GM19023 (cell line): Measurements from ENCODE around the gene PODN.

Experiments used
- ATAC-seq: cut with Tn5 transposase; IDR thresholded peaks from one replicate; pipeline ENCODE4 v1.9.1; 2021; ENCODE audit warnings: mild to moderate bottlenecking, moderate library complexity; ENCODE audit not compliant: unreplicated experiment

The PODN gene

DNA sequence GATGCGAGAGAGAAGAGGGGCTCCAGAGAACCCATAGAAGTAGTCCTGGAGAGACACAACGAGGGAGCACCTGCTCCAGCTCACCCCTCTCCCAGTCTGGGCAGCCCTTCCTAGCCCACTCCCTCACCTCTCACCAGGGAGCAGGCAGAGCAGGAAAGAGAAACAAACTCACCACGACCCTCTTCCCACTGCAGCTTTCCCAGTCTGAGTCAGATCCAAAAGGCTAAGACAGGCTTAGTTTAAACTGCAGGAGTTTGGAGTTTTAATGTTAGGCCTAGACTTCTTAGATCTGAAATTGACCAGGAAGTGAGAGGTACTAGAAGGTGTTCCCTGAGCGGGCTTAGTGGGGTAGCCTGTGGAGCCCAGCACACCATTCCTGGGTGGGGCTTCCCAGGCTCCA, 50.8 kb downstream of the PODN start:
- no peak for ATAC-seq

DNA sequence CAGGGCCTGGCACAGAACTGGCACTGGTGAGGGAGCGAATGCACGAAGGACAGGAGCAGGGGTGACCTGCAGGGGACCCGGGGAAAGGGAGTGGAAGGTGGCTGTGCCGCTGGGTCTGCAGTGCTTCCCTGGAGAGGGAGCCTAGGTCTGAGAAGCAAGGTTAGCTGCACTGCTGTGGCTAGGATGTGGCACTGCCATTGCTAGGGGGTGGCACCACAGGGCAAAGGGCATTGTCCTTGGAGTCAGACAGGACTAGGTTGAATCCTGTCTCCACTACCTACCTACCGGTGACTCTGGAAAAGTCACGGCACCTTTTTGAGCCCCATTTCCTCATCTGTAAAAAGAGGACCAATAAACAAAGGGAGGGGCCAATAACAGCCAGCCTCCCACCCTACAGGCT, 52.1 kb downstream of the PODN start:
- ATAC-seq, result no peak

DNA sequence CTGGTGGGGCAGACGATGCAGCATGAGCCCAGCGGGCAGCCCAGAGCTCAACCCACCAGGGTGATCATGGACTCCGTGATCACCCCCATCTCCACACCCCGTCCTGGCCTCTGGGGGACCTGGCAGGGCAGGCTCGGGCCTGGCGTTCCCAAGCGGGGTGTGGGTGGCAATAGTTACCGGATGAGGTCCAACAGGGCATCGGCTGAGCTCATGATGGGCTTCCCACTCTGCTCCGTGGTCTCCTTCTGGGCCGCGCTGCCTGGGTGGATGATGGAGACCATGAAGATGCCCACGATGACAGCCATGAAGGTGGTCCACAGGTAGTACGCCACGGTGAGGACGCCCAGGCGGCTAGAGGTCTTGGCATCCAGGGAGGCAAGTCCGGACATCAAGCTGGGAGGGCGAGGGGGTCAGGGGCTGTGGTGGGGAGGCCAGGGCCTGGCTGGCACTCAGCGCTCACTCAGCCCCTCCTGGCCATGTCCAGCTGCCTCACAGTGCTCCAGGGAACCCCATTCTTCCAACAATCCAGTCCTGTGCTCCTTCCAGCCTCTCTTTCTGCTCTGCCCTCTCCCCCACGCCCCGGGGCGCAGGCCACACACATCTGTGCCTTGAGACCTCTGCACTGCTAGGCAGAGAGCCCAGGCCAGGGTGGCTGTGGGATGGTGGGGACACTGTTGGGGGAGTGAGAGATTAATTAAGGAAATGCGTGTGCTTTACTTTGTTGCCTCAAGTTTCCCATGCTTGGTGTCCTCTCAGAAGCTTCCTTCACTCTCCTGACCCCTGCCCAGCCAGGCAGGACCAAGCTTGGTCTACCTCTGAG, 52.8 kb downstream of the PODN start:
- ATAC-seq, result no peak

DNA sequence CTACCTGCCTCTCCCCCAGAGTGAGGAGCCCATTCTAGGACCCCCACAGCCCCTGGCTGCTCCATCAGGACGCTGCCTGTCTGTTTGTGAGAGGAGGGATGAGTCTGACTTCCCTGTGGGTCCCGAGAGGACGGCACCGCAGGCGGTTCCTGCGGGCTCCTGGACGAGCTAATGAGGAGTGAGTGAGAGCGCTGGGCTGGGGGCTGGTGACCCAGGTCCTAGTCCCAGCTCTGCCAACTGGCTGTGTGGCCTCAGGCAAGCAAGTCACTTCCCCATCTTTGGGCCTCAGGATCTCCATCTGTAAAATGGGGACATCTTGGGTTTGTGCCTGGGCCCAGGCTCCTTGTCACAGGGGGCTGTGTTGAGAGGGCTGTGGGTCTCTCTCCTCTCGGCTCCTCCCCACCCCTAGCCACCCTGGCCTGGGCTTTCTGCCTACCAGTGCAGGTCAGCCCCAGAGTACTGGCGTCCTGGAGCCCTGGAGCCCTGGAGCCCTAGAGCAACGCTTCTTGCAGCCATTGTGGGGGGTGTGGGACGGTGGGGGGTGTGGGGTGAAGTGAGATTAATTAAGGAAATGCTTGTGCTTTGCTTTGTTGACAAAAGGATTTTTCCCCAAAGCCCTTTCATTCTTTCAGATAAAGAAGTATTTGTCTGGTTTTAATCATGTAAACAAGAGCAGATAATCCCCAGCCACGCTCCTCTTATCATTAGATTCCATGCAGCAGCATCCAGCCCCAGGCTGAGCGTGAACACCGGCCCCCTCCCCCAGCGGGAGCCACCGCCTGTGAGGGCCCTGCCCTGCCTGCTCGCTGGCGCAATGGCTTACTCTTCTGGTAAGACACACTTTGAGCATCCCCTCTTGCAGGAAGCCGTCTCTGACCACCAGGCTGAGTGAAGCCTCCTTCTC, 53.6 kb downstream of the PODN start:
- ATAC-seq, result no peak

DNA sequence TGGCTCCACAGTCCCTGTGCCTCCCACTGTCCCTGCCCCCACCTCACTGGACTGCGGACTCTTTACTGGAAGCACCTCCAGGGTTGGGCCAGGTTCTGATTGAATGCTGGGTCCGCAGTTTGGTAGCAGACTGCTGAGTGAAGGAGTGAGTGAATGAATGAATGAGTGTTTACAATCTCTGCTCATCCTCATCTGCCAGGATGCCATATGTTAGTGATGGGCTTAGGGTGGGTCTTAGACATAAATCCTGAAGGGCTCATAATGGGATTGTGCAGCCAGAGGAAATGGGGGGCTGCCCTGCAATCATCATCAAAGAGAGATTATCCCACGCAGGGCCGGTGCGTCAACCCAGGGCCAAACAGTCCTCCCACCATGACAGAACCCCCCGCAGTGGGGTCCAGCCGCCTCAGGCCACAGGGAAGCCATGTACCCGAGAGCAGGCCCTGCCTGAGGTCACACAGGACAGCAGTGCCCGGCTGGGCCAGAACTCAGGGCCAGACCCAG, 54.3 kb downstream of the PODN start:
- no peak for ATAC-seq

DNA sequence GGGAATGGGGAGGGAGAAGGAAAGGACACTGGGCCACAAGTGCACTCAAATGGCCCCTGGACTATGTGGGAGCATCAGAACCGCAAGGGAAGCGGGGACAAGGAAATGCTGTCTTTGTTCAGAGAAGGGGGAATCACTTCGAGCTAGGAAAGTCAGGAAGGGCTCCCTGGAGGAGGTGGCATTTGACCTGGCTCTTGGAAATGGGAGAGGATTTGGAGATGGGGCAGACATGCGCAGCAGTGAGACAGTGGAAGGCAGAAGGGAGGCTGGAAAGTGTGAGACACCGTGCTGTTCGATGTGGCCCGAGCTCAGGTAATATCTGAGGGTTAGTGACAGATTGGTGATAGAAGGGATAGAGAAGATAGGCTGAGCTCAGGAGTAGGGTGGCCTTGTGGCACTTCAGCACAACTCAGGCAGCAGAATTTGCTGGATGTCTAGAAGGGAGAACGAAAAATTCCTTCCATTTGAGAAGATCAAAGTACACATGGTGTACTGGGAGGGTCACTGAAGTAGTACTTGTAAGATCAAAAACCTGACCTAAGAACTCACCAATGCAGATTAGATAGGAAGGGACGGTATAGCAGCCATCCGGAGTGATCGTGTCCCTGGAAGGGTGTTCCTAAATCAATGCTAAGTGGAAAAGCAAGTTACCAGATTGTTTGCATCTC, 55.1 kb downstream of the PODN start:
- no peak for ATAC-seq

DNA sequence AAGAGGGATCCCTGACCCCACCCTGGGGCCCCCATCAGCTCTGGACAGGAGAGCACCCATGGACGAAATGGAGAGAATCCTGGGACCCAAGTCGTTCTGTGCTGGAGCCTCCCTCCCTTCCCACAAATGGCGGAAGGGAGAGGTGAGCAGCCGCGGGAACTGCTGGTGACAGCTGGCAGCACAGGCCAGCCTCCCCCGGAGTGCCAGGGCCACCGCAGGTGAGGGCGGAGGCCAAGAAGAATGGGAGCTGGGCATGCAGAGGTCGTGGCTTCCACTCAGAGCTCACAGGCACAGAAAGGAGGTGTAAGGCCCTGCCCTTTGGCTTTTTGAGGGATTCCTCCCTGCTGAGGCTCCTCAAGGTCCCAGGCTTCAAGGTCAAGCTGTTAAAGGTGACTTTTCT, 55.8 kb downstream of the PODN start:
- ATAC-seq, result no peak

DNA sequence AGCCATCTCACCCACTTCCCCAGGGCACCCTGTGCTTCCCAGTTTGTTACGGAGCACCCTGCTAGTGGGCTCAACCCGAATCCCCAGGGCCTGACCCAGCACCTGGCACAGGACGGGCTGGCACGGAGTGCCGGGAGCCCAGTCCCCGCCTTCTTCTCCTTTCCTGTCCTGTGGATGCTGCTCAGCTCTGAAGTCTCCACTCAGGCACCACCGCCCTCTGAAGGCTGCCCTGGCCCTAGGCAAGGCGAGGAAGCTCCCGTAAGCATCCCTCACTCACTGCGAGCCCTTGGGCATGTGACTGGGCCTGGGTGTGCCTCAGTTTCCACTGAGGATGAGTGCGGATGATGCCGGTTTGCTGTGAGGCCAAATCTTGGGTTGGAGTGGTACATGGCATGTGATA, 58.6 kb downstream of the PODN start:
- ATAC-seq, result no peak

DNA sequence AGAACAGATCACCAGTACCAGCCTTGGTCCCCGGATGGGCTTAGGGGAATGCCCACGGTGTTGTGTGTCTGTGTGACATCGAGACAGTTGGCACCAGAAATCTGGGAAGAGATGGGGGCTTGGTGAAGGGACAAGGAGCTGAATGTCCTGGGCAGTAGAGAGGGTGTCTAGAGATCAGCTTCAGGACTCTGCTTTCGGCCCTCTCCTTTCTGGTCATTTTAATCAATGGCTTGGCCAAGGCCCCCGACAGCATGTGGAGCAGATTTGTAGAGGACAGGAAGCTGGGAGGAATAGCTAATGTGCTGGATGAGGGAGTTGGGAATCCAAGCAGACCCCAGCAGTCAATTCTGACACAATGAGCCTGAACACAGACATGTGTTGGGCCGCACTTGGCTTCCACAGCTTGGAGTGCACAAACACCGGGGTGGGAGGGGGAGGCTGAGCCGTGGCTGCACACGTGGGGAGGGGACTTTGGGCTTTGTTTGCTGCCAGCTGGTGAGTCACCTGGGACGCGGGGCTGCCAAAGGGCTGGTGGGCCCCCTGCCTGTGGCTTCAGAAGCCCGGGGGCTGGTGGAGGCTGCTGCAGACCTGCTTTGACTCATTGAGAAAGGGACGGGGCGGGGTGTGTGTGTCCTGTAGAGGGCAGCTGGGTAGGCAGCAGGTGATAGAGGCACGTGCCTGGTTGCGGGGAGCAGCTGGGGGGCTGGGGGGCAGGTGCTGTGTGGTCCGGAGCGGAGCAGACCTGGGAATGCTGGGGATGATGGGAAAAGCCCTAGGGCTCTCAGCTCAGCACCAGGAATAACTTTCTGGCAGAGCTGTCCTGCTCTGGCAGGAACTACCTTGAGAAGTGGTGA, 59.5 kb downstream of the PODN start:
- ATAC-seq, result no peak

DNA sequence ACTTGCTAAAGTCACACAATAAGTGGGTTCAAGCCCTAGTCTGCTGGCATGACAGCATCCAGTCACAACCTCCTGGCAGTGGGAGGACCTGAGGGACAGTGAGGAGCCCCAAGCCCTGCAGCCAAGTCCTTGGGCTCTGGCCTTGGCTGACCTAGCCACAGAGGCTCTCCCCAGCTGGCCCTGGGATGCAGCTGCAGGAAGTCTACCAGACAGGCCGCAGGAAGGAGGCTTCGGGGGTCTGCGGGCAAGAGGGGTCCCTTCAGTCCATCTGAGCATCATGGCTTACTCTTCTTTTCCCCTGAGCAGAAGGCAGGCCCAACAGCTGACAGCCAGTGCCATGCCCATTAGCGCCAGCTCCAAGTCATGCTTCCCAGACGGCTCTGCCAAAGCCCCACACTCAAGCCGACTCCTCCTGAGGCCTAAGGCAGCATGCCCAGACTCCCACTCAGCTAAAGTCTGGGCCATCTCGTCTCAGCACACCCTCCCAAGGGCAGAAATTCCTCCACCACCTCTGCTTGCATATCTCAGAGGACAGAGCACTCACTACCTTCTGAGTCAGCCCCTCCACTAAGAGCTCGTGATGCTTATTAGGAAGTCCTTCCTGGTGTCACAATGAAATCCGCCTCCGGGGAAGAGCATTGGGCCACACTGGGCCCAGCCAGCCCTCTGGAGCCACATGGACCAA, 60.3 kb downstream of the PODN start:
- no peak for ATAC-seq

DNA sequence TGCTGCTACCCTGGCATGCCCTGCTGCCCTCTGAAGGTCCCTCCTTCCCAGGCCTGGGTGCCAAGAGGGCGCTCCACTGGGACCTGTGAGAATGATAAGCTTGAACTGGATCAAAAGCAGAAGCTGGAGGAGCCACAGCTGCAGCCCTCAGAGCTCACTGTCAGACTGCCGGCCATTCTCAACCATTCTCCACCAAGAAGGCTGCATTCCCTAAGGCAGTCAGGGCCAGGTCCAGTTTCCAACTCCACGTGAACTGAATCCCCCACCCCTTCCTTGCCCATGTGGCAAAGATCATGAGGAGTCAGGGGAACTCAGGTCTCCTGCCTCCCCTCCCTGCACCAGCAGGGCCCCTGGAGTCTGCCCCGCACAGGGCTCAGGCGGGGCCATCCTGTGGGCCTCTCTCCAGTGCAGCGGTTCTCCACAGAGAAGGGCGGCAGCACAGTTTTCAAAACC, 61.0 kb downstream of the PODN start:
- no peak for ATAC-seq

DNA sequence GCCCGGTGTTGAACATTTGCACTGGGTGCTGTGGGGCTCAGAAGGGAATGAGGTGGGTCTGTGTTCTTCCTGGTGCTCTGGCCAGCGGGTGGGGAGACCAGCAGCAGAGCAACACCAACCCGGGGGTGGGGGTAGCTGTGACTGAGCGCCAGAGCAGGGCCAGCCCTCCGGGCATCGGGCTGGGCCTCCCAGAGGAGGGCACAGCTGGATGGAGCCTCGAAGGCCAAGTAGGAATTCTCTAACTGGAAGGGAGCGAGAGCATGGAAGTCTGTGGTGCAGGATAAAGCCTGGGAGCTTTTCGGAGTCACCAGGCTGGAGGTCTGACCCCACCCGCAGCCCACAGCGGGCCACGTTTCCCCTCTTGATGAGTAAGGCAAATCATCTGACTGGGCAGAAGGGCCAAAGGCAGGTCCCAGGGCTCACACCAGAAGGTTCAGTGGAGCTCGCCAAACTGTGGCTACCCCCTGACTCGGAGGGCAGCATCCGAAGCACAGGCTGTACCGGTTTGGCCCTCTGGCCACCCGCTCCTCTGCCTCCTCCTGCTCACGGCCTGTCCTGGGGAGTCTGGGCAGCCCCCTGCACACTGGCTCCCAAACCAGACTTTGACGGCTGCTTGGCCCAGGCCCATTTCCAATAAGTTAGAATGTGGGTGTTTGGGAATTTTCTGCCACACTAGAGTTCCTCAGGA, 61.6 kb downstream of the PODN start:
- ATAC-seq, result no peak

DNA sequence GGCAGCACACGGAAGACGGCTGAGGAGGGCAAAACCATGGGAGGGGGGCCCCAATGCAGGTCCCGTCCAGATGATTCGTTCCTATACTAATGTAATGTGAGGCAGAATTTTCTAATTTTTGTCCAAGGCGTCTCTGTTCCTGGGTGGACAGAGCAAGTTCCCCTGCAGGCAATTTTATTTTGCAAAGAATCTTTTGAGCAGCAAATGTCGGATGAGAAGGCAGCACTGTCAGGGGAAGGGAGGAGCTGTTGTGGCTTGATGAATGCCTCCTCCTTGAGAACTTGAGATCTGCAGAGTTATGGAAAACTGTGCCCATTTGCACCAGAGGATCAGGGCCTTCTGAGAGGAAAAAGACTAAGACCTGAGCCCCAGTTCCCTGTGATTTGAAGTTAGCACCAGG, 63.1 kb downstream of the PODN start:
- no peak for ATAC-seq

DNA sequence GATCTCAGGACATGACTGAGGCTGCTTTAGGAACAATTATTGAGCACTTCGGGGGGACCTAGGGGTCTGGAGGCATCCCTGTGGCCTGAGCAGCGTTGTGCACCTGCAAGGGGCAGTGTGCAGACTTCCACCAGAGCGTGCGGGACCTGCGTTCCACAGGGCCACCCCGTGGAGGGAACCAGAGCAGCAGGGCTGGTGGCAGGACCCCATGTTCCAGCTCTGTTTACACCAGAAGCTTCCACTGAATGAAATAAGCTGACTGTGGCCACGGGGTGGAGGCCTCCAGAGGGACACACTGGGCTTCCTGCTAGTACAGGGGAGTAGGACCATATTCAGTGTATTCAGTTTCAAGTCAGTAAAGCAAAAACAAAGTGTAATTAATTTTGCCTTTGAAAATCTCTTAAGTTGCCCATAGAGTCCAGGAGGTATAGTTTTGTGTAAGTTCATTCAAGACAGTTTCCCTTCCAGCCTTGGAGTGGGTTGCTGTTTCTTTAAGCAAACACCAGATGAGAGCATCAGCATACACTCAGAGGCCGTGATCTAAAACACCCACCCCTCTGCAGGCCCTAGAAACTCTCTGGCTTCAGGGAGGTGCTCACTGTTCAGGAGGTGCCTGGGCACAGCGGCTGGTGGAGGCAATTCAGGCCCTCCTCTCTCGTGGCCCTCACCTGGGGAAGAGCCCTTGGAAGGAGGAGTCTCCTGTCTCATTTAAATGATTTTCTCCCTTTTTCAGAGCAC, 63.8 kb downstream of the PODN start:
- no peak for ATAC-seq

DNA sequence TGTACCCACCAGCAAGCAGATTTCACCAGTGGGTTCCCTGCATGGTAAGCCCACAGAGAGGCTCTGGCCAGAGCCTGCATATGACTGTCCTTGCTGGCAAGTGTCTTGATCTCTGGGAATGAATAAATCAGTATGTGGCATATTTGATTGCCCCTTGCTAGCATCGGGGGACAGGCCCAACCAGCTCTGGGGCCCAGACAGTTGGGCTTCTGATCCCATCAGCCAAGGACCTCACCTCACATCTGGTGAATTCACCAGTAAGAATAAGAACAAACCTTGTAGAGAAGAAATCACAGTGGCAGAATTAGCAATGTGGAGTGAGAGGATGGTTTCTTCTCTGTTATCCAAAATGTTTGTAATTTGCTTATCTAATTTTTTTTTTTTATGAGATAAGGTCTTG, 64.5 kb downstream of the PODN start:
- ATAC-seq, result no peak

DNA sequence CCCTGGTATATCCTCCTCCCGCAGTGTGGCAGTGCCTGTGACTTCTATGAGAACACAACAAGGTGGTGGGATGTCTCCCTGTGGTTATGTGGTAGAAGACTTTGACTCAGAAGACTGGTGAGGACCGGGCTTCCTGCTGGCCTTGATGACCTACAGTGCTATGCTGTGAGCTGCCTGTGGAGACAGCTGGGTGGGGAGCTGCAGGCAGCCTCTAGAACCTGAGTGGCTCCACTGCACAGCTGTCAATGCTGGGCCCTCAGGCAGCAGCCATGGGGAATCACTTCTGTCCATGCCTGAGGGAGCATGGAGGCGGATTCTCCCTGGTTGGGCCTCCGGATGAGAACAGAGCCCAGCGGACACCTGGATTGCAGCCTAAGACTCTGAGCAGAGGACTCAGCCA, 65.5 kb downstream of the PODN start:
- ATAC-seq, result no peak

DNA sequence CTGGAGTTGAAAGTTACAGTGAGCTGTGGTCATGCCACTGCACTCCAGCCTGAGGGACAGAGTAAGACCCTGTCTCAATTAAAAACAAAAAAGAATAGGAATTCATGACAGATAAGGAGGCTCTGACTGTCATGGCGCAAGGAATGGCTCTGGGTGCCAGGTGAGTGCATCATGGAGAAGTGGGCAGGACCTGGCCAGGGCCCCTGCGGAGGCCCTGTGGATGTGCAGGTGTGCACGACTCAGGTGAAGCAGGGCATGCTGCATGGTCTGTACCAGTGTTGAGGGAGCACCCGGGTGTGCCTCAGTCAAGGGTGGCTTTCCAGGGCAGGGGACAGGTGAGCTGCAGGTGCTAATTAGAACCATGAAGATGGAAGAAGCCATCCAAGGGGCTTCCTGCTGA, 66.4 kb downstream of the PODN start:
- no peak for ATAC-seq

DNA sequence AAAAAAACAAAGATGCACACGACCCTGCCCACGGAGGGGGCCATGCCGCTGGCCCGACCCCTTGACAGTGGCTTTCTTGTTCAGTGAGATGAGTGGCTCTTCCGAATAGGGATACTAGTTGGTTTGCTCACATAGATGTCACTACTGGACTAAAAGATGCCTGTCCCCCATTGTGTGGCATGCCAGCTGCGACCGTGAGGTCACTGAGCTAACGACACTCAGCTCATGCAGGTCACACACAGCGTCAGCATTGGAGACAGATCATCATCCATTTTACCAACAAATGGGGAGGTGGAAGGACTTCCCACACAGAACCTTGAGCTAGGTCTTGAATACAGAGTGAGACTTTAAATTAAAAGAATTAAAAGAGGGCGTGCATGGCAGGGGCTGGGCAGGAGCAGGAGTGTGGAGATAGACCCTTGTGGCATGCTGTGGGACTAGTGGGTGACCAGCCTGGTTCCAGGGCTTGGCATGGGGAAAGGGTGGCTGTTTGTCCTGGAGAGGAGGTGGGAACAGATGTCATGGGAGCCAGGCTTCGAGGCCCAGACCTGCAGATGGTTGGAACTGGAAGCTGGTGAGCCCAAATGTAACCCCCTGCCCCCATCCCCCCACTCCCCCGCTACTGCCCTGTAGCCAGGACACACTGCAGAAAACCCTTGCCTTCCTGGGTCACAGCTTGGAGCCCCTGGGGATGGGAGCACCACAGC, 68.0 kb downstream of the PODN start:
- no peak for ATAC-seq
